GM12892 (cell line): ENCODE results near the gene ZNF3.

Experiments used
- POLR2A ChIP-seq: IDR thresholded peaks from 2 replicates; pipeline ENCODE4 v1.6.1; 2011; ENCODE audit warnings: low read depth, low read length, control low read depth
- POLR2AphosphoS5 ChIP-seq: IDR thresholded peaks from 2 replicates; pipeline ENCODE4 v1.6.1; 2011; ENCODE audit warnings: low read depth, low read length, control low read depth

DNA sequence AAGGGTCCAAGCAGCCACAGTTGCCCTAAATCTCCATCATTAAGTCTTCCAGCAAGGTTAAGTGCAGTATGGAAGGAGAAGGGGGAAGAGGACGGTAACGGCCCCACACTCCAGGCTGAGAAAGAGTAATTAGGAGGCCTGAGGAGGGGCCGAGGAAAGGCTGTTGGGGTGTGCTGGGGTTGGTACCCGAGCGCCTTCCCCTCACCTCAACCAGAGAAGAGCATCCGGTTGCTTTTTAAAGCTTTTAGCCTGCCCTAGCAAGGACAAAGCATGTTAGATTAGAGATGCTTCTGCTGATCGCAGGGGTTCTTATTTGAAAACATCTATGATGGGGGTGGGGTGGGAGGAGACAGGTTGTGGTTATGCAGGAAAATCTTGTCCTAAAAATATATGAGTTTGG, 40.9 kb downstream of the ZNF3 start:
- no peak for TF ChIP-seq POLR2A
- TF ChIP-seq POLR2AphosphoS5 = no peak
